Measurements from ENCODE around the gene ENPP6.

DNA sequence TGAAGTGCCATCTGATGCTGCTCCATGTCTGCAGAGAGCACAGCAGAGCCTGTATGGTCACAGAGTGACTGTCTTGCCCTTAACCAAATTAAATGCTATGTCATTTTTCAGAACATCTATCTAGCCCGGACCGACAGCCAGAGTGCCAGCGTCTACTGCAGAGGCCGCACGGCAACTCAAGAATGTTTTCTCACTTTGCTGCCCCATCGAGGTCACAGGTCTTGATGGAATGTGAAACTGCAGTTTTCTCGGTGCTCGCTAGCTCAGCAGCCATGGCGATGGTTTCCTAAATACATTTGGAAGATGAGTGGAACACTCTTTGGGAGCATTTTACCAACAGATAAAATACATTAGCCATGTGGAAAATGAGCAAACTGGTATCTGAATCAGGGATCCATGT is 125.7 kb downstream of the ENPP6 start:
- TF ChIP-seq, protein P1, sequence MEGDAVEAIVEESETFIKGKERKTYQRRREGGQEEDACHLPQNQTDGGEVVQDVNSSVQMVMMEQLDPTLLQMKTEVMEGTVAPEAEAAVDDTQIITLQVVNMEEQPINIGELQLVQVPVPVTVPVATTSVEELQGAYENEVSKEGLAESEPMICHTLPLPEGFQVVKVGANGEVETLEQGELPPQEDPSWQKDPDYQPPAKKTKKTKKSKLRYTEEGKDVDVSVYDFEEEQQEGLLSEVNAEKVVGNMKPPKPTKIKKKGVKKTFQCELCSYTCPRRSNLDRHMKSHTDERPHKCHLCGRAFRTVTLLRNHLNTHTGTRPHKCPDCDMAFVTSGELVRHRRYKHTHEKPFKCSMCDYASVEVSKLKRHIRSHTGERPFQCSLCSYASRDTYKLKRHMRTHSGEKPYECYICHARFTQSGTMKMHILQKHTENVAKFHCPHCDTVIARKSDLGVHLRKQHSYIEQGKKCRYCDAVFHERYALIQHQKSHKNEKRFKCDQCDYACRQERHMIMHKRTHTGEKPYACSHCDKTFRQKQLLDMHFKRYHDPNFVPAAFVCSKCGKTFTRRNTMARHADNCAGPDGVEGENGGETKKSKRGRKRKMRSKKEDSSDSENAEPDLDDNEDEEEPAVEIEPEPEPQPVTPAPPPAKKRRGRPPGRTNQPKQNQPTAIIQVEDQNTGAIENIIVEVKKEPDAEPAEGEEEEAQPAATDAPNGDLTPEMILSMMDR (IDR thresholded peaks at IDR 0.05), result no peak
- TF ChIP-seq EP300 (IDR thresholded peaks at IDR 0.05) (no peak), POLR2A (IDR thresholded peaks at IDR 0.05) (no peak), POLR2AphosphoS5 (IDR thresholded peaks at IDR 0.05) (no peak)
